HUES48 (cell line): ENCODE results near the gene PPIP5K2.
A peak's percentile ranks its signal among the peaks of the same experiment; 100 is the strongest.
"Not testable (repeated sequence)": the region's sequence is repeated elsewhere in the genome, so short reads cannot be mapped to it uniquely, and the experiment has no call there.

Experiments used
- H3K27ac ChIP-seq: one replicate; pipeline ENCODE4 v1.7.0; 2013; ENCODE audit warnings: low read depth, low read length, inconsistent platforms
- H3K27me3 ChIP-seq: 2 replicates; pipeline ENCODE4 v1.6.1; 2013; ENCODE audit warnings: mild to moderate bottlenecking, low read length; ENCODE audit not compliant: control insufficient read depth, insufficient read depth
- H3K36me3 ChIP-seq: 2 replicates; pipeline ENCODE4 v1.6.1; 2013; ENCODE audit warnings: low read length; ENCODE audit not compliant: control insufficient read depth, insufficient read depth
- H3K4me1 ChIP-seq: 2 replicates; pipeline ENCODE4 v1.6.1; 2013; ENCODE audit warnings: mild to moderate bottlenecking, low read length; ENCODE audit not compliant: control insufficient read depth, insufficient read depth
- H3K4me3 ChIP-seq: 2 replicates; pipeline ENCODE4 v1.5.1; 2013; ENCODE audit warnings: mild to moderate bottlenecking, low read depth, low read length
- H3K9ac ChIP-seq: 2 replicates; pipeline ENCODE4 v1.6.1; 2013; ENCODE audit warnings: mild to moderate bottlenecking, low read depth, low read length, moderate library complexity
- H3K9me3 ChIP-seq: 2 replicates; pipeline ENCODE4 v1.6.1; 2013; ENCODE audit warnings: low read length; ENCODE audit not compliant: control insufficient read depth, insufficient read depth

PPIP5K2 gene

GRCh38 chr5:103119765-103120606 lies at the start of gene PPIP5K2, which contains the start of gene GIN1:
Gene PPIP5K2, plus strand, starts transcription at chr5:103120301. Its CDS starts 9,289 bp downstream, at chr5:103129590.
Gene GIN1, minus strand, starts transcription at chr5:103120138. Its CDS starts 11,431 bp downstream, at chr5:103108707.
- Histone ChIP-seq H3K27ac (peak within 1 kb of the TSS; percentile 99), H3K4me1 (peaks cover 14% of the 10 kb centered on the region), H3K27me3 (no peaks in the 10 kb centered on the region), H3K9ac (peak within 1 kb of the TSS; percentile 97), H3K4me3 (peak within 1 kb of the TSS; percentile 98), H3K9me3 (no peaks in the 10 kb centered on the region), H3K36me3 (no peaks in the 10 kb centered on the region)

DNA sequence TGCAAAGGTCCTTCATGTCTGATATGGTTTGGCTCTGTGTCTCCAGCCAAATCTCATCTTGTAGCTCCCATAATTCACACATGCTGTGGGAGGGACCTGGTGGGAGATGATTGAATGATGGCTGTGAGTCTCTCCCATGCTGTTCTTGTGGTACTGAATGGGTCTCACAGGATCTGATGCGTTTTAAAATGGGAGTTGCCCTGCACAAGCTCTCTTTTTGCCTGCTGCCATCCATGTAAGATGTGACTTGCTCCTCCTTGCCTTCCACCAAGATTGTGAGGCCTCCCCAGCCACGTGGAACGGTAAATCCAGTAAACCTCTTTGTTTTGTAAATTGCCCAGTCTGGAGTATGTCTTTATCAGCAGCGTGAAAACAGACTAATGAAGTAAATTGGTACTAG lies 46.6 kb upstream of the PPIP5K2 start:
- H3K4me1 ChIP-seq, H3K4me3 ChIP-seq, H3K36me3 ChIP-seq, H3K27ac ChIP-seq, H3K27me3 ChIP-seq, H3K9ac ChIP-seq: not testable (repeated sequence)
- peaks cover 12% of the 10 kb centered on the region; the same call in 1 of the 2 replicates for H3K9me3 ChIP-seq

DNA sequence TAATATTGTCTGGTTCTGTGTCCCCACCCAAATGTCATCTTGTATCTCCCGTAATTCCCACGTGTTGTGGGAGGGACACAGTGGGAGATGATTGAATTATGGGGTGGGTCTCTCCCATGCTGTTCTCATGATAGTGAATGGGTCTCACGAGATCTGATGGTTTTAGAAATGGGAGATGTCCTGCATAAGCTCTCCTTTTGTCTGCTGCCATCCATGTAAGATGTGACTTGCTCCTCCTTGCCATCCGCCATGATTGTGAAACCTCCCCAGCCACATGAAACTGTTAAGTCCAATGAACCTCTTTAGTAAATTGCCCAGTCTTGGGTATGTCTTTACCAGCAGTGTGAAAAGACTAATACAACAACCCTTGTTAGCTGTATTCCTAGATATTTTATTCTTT lies 44.7 kb upstream of the PPIP5K2 start:
- peaks cover 30% of the 10 kb centered on the region; the same call in 1 of the 2 replicates for H3K9me3 ChIP-seq
- H3K4me3 ChIP-seq = no peak overlapping the region
- no peaks in the 10 kb centered on the region for H3K36me3 ChIP-seq
- H3K9ac ChIP-seq = no peak overlapping the region
- H3K4me1 ChIP-seq = no peaks in the 10 kb centered on the region
- H3K27me3 ChIP-seq = no peaks in the 10 kb centered on the region
- no peak overlapping the region for H3K27ac ChIP-seq

DNA sequence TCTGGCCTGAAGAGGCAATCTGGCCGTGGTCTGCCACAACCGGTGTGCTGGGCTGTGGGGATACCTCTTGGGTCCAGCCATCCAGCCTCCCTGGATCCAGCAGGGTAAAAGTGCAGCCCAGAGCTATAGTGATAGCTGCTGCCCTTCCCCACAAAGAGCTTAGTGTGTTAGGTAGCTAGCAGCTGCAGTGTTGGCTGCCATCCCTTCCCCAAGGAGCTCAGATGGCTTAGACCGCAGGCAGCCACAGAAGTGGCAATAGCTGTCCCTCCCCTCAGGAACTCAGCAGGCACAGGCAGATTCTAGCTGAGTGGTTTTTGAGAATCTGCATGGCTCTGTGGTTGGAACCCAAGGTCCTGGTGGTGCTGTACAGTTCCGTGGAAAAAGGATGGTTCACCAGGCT lies 40.3 kb upstream of the PPIP5K2 start:
- Histone ChIP-seq H3K9ac (no peak overlapping the region), H3K9me3 (peaks cover 36% of the 10 kb centered on the region; the same call in 1 of the 2 replicates), H3K36me3 (no peaks in the 10 kb centered on the region), H3K4me1 (no peaks in the 10 kb centered on the region), H3K27me3 (no peaks in the 10 kb centered on the region), H3K27ac (no peak overlapping the region), H3K4me3 (no peak overlapping the region)

DNA sequence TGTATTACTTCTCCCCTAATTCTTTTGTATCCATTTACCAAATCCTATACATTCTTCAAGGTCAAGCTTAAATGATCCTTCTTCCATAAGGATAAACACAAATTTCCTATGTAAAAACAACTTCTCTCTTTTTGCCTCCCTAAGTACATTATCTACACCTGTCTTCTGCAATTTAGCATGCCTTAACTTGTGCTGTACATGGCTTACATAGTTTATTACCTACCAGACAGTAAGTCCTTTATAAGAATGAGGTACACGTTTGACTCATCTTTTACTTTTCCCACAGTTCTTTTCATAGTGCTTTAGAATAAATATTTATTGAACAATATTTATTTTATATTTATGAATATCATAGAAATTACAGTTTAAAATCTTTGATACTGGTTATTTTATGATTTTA lies 33.6 kb upstream of the PPIP5K2 start:
- H3K27me3 ChIP-seq = no peaks in the 10 kb centered on the region
- no peak overlapping the region for H3K4me3 ChIP-seq
- H3K9ac ChIP-seq = no peak overlapping the region
- H3K36me3 ChIP-seq = peaks cover 19% of the 10 kb centered on the region
- no peak overlapping the region for H3K27ac ChIP-seq
- peaks cover 7% of the 10 kb centered on the region for H3K9me3 ChIP-seq
- H3K4me1 ChIP-seq = no peaks in the 10 kb centered on the region

DNA sequence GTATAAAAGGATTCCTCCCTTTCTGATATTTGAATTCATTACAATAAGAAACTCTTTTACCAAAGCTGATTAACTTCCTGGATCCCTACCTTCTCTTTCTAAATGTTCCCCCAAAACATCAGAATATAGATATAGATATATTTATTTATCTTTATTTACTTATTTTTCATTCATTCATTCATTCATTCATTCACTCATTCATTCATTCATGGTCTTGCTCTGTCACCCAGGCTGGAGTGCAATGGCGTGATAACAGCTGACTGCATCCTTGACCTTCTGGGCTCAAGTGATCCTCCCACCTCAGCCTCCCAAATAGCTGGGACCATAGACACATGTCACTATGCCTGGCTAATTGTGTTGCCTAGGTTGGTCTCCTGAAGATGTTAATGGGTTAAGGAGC lies 30.8 kb upstream of the PPIP5K2 start:
- H3K4me3 ChIP-seq = no peak overlapping the region
- H3K9me3 ChIP-seq = peaks cover 7% of the 10 kb centered on the region
- peaks cover 19% of the 10 kb centered on the region for H3K36me3 ChIP-seq
- H3K27me3 ChIP-seq = no peaks in the 10 kb centered on the region
- no peak overlapping the region for H3K27ac ChIP-seq
- no peaks in the 10 kb centered on the region for H3K4me1 ChIP-seq
- H3K9ac ChIP-seq = no peak overlapping the region

DNA sequence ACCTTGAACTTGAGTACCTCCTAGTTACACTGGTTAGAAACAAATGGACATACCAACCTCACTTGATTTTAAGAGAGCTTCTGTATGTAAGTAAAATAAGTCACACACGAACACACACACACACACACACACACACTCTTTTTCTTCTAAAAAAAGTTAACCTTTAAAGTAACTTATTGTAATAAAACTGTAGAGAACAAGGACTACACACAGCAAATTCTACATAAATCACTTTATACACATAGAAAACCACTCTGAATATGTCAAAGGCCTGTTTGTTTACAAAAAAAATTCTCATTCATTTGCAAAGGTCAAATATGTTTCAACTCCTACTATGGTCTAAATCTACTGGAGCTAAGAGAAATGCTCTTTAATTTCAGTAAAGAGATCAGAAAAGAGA lies 29.3 kb upstream of the PPIP5K2 start:
- H3K9me3 ChIP-seq = no peaks in the 10 kb centered on the region
- no peaks in the 10 kb centered on the region for H3K27me3 ChIP-seq
- no peaks in the 10 kb centered on the region for H3K4me1 ChIP-seq
- peaks cover 16% of the 10 kb centered on the region for H3K36me3 ChIP-seq
- H3K9ac ChIP-seq = no peak overlapping the region
- H3K27ac ChIP-seq = no peak overlapping the region
- H3K4me3 ChIP-seq = no peak overlapping the region

- no peaks in the 10 kb centered on the region for H3K9me3 ChIP-seq
- no peak overlapping the region for H3K27ac ChIP-seq
- H3K4me1 ChIP-seq = no peaks in the 10 kb centered on the region
- H3K27me3 ChIP-seq = no peaks in the 10 kb centered on the region
- peaks cover 6% of the 10 kb centered on the region for H3K36me3 ChIP-seq
- H3K4me3 ChIP-seq = no peak overlapping the region
- no peak overlapping the region for H3K9ac ChIP-seq
Measured at GRCh38 chr5:103092676-103093075, 27.4 kb upstream of the PPIP5K2 start.

DNA sequence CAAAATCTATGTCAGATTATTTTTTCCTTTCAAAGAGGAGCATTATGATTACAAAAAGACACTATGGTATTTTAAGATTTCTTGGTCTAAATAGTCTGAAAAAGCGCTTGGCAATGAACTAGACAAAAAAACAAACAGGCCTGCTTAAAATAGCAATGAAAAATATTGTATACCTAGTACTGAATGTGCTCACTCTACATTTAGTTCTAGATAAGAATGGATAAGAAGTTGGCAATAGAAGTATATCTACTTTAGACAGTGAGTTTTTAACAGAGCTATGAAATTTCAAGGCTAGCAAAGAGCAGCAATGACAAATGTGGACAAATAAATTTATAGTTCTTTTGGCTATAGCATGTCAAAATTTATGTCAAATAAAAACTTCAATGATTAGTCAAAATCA lies 26.4 kb upstream of the PPIP5K2 start:
- no peaks in the 10 kb centered on the region for H3K27me3 ChIP-seq
- H3K9me3 ChIP-seq = no peaks in the 10 kb centered on the region
- no peaks in the 10 kb centered on the region for H3K36me3 ChIP-seq
- H3K27ac ChIP-seq = no peak overlapping the region
- no peaks in the 10 kb centered on the region for H3K4me1 ChIP-seq
- no peak overlapping the region for H3K9ac ChIP-seq
- no peak overlapping the region for H3K4me3 ChIP-seq

DNA sequence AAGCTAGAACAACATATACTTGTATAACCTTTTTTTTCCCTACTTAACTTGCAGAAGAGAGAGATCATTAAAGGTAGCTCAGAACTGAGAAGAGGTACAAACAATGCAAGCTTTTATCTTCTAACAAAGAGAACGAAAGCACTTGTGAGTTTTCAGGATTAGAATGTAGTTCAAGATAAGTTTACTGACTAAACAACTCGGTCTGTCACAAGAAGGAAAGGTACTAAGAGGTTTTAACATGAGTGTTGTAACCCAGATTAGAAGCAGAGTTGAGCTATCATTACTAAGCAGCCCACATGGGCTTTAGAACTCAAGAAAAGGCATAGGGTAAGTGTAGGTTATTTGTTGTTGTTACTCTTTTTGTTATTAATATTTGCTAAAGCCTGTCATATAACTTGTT lies 25.4 kb upstream of the PPIP5K2 start:
- Histone ChIP-seq H3K36me3 (no peaks in the 10 kb centered on the region), H3K27me3 (no peaks in the 10 kb centered on the region), H3K4me1 (no peaks in the 10 kb centered on the region), H3K9ac (no peak overlapping the region), H3K9me3 (no peaks in the 10 kb centered on the region), H3K4me3 (no peak overlapping the region), H3K27ac (no peak overlapping the region)

DNA sequence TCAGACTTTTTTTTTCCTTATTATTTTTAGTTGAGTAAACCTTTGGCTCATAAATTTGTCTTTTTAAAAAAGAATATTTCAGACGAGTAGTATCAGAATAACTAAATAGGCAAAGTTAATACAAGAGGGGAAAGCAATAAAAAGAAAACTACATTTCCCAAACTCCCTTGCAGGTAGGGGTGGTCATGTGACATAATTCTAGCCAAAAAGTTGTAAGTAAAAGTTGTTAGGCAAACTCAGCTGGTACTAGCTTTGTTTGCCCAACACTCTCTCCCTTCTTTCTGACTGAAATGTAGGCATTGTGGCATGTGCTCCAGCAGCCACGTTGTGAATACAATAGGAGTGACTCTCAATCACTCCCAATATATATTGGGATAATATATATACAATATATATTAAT lies 21.1 kb upstream of the PPIP5K2 start:
- Histone ChIP-seq H3K4me1 (no peaks in the 10 kb centered on the region), H3K36me3 (peaks cover 8% of the 10 kb centered on the region; the same call in 1 of the 2 replicates), H3K9ac (no peak overlapping the region), H3K27ac (no peak overlapping the region), H3K9me3 (no peaks in the 10 kb centered on the region), H3K27me3 (no peaks in the 10 kb centered on the region), H3K4me3 (no peak overlapping the region)
